GM12873 (cell line): ENCODE data around the gene NBAS.

Experiments
- CTCF ChIP-seq: IDR thresholded peaks from 2 replicates; pipeline ENCODE4 v1.5.1; 2012; ENCODE audit warnings: low read depth, mild to moderate bottlenecking, moderate library complexity, low read length, control low read depth; ENCODE audit not compliant: insufficient read depth; ENCODE audit errors: missing control alignments

Gene NBAS

GRCh38 chr2:15367715-15368114, 193.4 kb downstream of the NBAS start:
- TF ChIP-seq CTCF, result no peak

GRCh38 chr2:15367205-15367604, 193.9 kb downstream of the NBAS start:
- TF ChIP-seq CTCF, result no peak

- TF ChIP-seq CTCF, result no peak
These were observed 195.7 kb downstream of the NBAS start for GRCh38 chr2:15365411-15365810.

- no peak for TF ChIP-seq CTCF
These were observed 196.6 kb downstream of the NBAS start for GRCh38 chr2:15364561-15364960.

- TF ChIP-seq CTCF, result no peak
These were observed 197.4 kb downstream of the NBAS start for GRCh38 chr2:15363734-15364133.

GRCh38 chr2:15363142-15363541, 198.0 kb downstream of the NBAS start:
- TF ChIP-seq CTCF, result no peak

GRCh38 chr2:15359716-15360531, 201.2 kb downstream of the NBAS start:
- no peak for TF ChIP-seq CTCF

- no peak for TF ChIP-seq CTCF
These were observed 203.2 kb downstream of the NBAS start for GRCh38 chr2:15357922-15358321.
